ENCODE measurements around the gene ATP5IF1. TPM values are rescaled to one million over a fixed set of nuclear protein-coding genes. Genes with fewer than 3 reads are reported as not detected.

ATP5IF1 gene
- total and polyA plus RNA-seq, 10 of the 15 experiments (the other 5 are each of a cell fraction or from before 2014, with no cell fraction given) = 253 to 1,210 (median 418) TPM

GRCh38 chr1:28199328-28200233, 36.3 kb upstream of the ATP5IF1 start (continued):
- TF ChIP-seq NFYA (IDR thresholded peaks at IDR 0.05; ENCODE audit: borderline replicate concordance, low read depth, low read length) (no peak), IRF4 (IDR thresholded peaks at IDR 0.05; ENCODE audit: low read depth, low read length) (peak; percentile 100), NFYB (IDR thresholded peaks at IDR 0.05; ENCODE audit: insufficient read depth, low read depth, low read length) (no peak), RBBP5 (conservative IDR thresholded peaks at IDR 0.05) (no peak), HSF1 (IDR thresholded peaks at IDR 0.05; ENCODE audit: low read depth, low read length) (no peak), ZNF687 (IDR thresholded peaks at IDR 0.05) (peak; percentile 89), ZNF274 (IDR thresholded peaks at IDR 0.05; ENCODE audit: insufficient read depth, insufficient read length) (no peak), MTA2 (IDR thresholded peaks at IDR 0.05; ENCODE audit: low read depth) (peak; percentile 98), RB1 (IDR thresholded peaks at IDR 0.05; ENCODE audit: borderline replicate concordance) (peak; percentile 33; the same call in 1 of the 2 replicates), TBL1XR1 (IDR thresholded peaks at IDR 0.05; ENCODE audit: low read depth, low read length) (peak; percentile 94), FOXM1 (IDR thresholded peaks at IDR 0.05; ENCODE audit: low read depth, low read length) (peak; percentile 97), BRCA1 (IDR thresholded peaks at IDR 0.05; ENCODE audit: low read depth, low read length) (no peak), HDGF (IDR thresholded peaks at IDR 0.05) (peak; percentile 62; the same call in 1 of the 2 replicates), EED (IDR thresholded peaks at IDR 0.05; ENCODE audit: low read depth) (peak; percentile 84), RFX5 (IDR thresholded peaks at IDR 0.05; ENCODE audit: low read depth, low read length) (no peak), POU2F2 (IDR thresholded peaks at IDR 0.05; ENCODE audit: borderline replicate concordance, low read depth, low read length) (peak; percentile 48; the same call in 1 of the 3 replicates), SIN3A (IDR thresholded peaks at IDR 0.05; ENCODE audit: low read depth, low read length) (no peak), ZNF217 (IDR thresholded peaks at IDR 0.05) (0 out of 2 replicates have a peak, but pooled peaks have one; percentile 55)
- TF ChIP-seq, protein P1, sequence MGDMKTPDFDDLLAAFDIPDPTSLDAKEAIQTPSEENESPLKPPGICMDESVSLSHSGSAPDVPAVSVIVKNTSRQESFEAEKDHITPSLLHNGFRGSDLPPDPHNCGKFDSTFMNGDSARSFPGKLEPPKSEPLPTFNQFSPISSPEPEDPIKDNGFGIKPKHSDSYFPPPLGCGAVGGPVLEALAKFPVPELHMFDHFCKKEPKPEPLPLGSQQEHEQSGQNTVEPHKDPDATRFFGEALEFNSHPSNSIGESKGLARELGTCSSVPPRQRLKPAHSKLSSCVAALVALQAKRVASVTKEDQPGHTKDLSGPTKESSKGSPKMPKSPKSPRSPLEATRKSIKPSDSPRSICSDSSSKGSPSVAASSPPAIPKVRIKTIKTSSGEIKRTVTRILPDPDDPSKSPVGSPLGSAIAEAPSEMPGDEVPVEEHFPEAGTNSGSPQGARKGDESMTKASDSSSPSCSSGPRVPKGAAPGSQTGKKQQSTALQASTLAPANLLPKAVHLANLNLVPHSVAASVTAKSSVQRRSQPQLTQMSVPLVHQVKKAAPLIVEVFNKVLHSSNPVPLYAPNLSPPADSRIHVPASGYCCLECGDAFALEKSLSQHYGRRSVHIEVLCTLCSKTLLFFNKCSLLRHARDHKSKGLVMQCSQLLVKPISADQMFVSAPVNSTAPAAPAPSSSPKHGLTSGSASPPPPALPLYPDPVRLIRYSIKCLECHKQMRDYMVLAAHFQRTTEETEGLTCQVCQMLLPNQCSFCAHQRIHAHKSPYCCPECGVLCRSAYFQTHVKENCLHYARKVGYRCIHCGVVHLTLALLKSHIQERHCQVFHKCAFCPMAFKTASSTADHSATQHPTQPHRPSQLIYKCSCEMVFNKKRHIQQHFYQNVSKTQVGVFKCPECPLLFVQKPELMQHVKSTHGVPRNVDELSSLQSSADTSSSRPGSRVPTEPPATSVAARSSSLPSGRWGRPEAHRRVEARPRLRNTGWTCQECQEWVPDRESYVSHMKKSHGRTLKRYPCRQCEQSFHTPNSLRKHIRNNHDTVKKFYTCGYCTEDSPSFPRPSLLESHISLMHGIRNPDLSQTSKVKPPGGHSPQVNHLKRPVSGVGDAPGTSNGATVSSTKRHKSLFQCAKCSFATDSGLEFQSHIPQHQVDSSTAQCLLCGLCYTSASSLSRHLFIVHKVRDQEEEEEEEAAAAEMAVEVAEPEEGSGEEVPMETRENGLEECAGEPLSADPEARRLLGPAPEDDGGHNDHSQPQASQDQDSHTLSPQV (IDR thresholded peaks at IDR 0.05) = no peak
- TF ChIP-seq, protein P2, sequence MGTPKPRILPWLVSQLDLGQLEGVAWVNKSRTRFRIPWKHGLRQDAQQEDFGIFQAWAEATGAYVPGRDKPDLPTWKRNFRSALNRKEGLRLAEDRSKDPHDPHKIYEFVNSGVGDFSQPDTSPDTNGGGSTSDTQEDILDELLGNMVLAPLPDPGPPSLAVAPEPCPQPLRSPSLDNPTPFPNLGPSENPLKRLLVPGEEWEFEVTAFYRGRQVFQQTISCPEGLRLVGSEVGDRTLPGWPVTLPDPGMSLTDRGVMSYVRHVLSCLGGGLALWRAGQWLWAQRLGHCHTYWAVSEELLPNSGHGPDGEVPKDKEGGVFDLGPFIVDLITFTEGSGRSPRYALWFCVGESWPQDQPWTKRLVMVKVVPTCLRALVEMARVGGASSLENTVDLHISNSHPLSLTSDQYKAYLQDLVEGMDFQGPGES (IDR thresholded peaks at IDR 0.05) = no peak
